Right atrium auricular region (tissue), 2 donors: ENCODE results near the gene MPRIP. TPM values are rescaled to one million over a fixed set of nuclear protein-coding genes. Genes with fewer than 3 reads are reported as not detected.
"Not testable (repeated sequence)": the region's sequence is repeated elsewhere in the genome, so short reads cannot be mapped to it uniquely, and the experiment has no call there.

ENCODE experiments used
- DNase-seq: peaks from one replicate; pipeline ENCODE4 v3.0.0-alpha.2; 2019; ENCODE audit warnings: low spot score
- H3K27ac ChIP-seq, 2 donors: fragments of 200-600 bp; sonication (generic); 1 replicate in 1 of 2; 2 replicates in 1 of 2; pipeline ENCODE4 v1.5.1; 2016 to 2019
- H3K27me3 ChIP-seq, 2 donors: fragments of 200-600 bp; sonication (generic); one replicate each; pipeline versions ENCODE4 v1.5.1 to v1.6.0; 2017 to 2019
- H3K36me3 ChIP-seq: fragments of 200-600 bp; sonication (generic); one replicate; pipeline ENCODE4 v1.5.1; 2016
- H3K4me1 ChIP-seq, 2 donors: fragments of 200-600 bp; sonication (generic); one replicate each; pipeline versions ENCODE4 v1.5.1 to v1.6.0; 2017 to 2019
- H3K4me3 ChIP-seq, 2 donors: fragments of 200-600 bp; sonication (generic); 1 replicate in 1 of 2; 2 replicates in 1 of 2; pipeline ENCODE4 v1.5.1; 2017 to 2019; ENCODE audit warnings: mild to moderate bottlenecking in 1 of 2, moderate library complexity in 1 of 2
- H3K9me3 ChIP-seq, 2 donors: fragments of 200-600 bp; sonication (generic); one replicate each; pipeline ENCODE4 v1.5.1; 2019
- total RNA-seq, 2 donors: library from RNA; depleted of rRNA; stranded (reverse); fragments of >200 nt; gene quantifications; one replicate each; pipeline ENCODE4 v1.1.0, GENCODE V29; 2016
- TF ChIP-seq, protein P1 (sequence below), 2 donors: fragments of 200-600 bp; sonication (generic); IDR thresholded peaks; one replicate each; pipeline ENCODE4 v1.5.1; 2019; ENCODE audit warnings: antibody characterized with exemption in 2 of 2

The MPRIP gene
- total RNA-seq, 2 donors from 2014 or later, result 102 to 145 TPM

DNA sequence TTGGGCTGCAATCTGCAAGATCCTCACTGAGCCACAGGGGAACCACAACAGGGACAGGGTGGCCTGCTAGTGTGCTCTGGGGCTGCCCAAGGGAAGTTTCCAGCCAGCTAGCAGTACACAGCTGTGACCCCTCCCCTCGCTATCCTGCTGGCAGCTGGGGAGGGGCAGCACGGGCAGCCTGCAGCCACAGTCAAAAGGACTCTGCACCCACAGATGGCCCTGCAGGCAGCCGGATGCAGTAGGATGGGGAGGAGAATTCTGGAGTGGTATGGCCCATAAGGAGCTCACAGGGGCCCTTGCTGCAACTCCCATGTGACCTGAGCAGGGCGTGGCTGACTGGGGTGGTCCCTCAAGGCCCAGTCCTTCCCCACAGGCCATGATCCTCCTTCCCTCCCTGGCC is 89.6 kb downstream of the MPRIP start:
- Histone ChIP-seq H3K27me3 (no peaks in the 10 kb centered on the region), H3K4me3 (no peak overlapping the region), H3K36me3 (peaks cover 95% of the 10 kb centered on the region), H3K27ac (no peak overlapping the region), H3K4me1 (peaks cover 0 to 29% of the 10 kb centered on the region in 2 donors), H3K9me3 (no peaks in the 10 kb centered on the region)
- TF ChIP-seq, protein P1, sequence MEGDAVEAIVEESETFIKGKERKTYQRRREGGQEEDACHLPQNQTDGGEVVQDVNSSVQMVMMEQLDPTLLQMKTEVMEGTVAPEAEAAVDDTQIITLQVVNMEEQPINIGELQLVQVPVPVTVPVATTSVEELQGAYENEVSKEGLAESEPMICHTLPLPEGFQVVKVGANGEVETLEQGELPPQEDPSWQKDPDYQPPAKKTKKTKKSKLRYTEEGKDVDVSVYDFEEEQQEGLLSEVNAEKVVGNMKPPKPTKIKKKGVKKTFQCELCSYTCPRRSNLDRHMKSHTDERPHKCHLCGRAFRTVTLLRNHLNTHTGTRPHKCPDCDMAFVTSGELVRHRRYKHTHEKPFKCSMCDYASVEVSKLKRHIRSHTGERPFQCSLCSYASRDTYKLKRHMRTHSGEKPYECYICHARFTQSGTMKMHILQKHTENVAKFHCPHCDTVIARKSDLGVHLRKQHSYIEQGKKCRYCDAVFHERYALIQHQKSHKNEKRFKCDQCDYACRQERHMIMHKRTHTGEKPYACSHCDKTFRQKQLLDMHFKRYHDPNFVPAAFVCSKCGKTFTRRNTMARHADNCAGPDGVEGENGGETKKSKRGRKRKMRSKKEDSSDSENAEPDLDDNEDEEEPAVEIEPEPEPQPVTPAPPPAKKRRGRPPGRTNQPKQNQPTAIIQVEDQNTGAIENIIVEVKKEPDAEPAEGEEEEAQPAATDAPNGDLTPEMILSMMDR (IDR thresholded peaks at IDR 0.05), result no peak
- DNase-seq, result no peak

DNA sequence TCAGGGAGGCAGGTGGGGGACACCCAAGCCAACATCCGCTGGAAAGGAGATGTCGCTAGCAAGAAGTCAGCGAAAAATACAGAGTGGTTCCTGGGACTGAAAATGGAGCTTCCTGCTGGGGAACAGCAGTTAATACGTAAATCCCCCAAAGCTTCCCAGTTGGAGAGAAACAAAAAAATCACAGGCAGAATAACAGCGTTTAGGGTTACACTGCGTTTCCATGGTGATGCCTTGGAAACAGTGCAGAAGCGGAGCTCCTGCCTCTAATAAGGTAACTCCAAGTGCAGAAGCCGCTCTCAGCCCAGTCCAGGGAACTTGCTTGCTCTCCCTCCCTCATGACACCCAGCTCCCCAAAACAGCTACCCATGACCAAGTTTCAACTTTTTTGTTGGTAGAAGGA is 90.5 kb downstream of the MPRIP start:
- H3K27me3 ChIP-seq, result no peaks in the 10 kb centered on the region
- peaks cover 0 to 20% of the 10 kb centered on the region in 2 donors for H3K4me1 ChIP-seq
- no peaks in the 10 kb centered on the region for H3K9me3 ChIP-seq
- DNase-seq, result no peak
- TF ChIP-seq, protein P1 (IDR thresholded peaks at IDR 0.05), result no peak
- no peak overlapping the region for H3K27ac ChIP-seq
- no peak overlapping the region for H3K4me3 ChIP-seq
- H3K36me3 ChIP-seq, result peaks cover 95% of the 10 kb centered on the region

DNA sequence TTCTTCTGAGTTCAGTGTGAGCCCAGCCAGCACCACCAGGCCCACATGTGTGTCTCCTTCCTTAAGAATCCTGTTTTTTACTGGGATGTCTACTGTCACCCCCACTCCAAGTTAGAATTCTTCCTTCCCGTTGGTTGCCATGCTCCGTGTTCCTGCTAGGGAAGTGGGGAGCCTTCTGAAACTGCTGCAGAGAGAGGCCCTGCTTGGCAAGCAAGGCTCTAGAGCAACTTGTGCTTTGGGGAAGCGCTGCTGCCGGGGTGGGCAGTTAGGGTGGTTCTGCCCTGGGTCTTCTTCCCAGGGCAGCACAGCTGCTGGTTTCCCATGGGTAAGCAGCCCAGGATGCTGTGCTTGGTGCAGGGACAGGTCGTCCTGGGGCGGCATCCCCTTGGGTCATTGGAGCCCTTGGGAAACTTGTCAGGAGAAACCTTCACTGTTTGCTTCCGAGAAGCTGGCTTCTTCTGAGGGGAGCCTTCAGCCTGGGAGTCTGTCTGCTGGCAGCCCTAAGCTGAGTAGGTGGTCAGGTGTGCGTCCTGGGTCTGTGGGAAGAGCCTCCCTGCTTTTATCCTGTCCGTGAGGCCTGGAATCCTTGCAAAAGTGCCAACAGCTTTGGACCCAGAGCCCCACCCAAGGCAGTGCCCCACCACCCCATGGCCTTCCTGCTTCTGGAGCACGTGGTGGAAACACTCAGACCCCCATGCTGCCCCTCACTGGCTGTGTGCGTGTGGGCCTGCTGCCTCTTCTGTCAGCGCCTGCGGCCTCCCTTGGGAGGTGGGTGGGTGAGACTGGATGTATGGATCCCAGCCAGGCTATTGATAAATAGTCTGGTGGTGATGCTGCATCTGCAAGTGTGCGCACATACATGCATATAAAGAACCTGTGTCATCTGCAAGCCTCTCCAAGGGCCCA is 92.0 kb downstream of the MPRIP start:
- Histone ChIP-seq H3K4me3 (no peak overlapping the region), H3K4me1 (peaks cover 0 to 9% of the 10 kb centered on the region in 2 donors), H3K27me3 (no peaks in the 10 kb centered on the region), H3K27ac (no peak overlapping the region), H3K36me3 (peaks cover 95% of the 10 kb centered on the region), H3K9me3 (no peaks in the 10 kb centered on the region)
- DNase-seq, result no peak
- TF ChIP-seq, protein P1 (IDR thresholded peaks at IDR 0.05), result no peak

DNA sequence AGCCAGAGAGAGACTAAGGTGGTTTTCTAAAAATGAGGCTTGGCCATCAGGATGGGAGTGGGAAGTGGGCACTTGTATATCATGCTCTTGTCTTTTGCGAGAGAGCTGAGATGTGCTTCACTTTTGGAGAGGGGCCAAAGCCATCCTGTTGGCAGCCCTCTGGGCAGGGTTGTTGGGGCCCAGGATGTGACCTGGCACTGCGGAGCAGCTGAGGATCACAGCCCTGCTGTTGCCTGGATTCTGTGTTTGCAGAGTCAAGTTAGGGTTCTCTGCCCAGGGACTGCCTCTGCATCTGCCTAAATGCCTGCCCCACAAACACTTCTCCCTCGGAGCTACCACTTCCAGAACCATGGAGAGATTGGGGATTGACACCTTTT is 92.7 kb downstream of the MPRIP start:
- Histone ChIP-seq H3K27ac (no peak overlapping the region), H3K4me3 (no peak overlapping the region), H3K4me1 (peaks cover 0 to 9% of the 10 kb centered on the region in 2 donors), H3K9me3 (no peaks in the 10 kb centered on the region), H3K36me3 (peaks cover 95% of the 10 kb centered on the region), H3K27me3 (no peaks in the 10 kb centered on the region)
- TF ChIP-seq, protein P1 (IDR thresholded peaks at IDR 0.05), result no peak
- no peak for DNase-seq

DNA sequence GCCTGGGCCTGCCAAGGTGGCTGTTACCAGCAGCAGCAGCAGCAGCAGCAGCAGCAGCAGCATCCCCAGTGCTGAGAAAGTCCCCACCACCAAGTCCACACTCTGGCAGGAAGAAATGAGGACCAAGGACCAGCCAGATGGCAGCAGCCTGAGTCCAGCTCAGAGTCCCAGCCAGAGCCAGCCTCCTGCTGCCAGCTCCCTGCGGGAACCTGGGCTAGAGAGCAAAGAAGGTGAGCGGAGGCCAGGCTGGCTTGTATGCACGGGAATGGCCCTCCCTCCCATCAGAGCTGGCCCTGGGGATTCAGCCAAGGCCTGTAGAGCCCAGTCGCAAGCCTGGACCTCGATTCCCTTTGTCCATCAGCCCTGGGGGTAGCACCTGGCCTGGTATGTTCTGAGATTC is 94.0 kb downstream of the MPRIP start:
- DNase-seq, H3K27ac ChIP-seq, H3K27me3 ChIP-seq, H3K9me3 ChIP-seq, H3K4me3 ChIP-seq: not testable (repeated sequence)
- Histone ChIP-seq H3K36me3 (peaks cover 99% of the 10 kb centered on the region), H3K4me1 (peaks cover 0 to 21% of the 10 kb centered on the region in 2 donors)

DNA sequence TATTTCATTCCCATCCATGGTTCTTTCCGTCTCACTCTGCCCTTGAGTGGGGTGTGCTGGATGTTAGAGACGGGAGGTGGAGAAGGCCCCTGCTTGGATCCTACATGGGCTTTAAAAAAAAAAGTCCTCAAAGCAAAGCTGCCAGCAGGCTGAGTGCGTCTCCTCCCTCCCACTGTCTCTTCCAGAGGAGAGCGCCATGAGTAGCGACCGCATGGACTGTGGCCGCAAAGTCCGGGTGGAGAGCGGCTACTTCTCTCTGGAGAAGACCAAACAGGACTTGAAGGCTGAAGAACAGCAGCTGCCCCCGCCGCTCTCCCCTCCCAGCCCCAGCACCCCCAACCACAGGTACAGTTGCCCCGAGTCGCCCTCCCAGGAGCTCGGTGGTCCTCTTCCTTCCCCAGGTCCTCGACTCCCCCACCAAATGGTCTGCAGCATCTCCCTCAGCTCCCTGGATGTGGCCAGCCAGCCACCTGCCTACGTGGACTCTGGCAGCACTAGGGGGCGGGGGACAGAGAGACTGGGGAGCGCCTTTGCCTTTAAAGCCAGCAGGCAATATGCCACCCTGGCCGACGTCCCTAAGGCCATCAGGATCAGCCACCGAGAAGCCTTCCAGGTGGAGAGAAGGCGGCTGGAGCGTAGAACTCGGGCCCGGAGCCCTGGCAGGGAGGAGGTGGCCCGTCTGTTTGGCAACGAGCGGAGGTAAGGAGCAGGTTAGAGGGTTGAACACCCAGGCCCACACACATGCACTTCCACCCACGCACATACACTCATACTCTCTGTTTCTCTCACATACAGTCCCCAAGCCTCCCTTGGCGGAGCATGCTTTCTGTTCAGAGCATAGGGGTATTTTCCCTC is 95.7 kb downstream of the MPRIP start:
- TF ChIP-seq, protein P1 (IDR thresholded peaks at IDR 0.05), result no peak
- peaks cover 0 to 29% of the 10 kb centered on the region in 2 donors for H3K4me1 ChIP-seq
- no peaks in the 10 kb centered on the region for H3K9me3 ChIP-seq
- DNase-seq, result no peak
- H3K4me3 ChIP-seq, result no peak overlapping the region
- H3K36me3 ChIP-seq, result peaks cover 96% of the 10 kb centered on the region
- no peak overlapping the region for H3K27ac ChIP-seq
- no peaks in the 10 kb centered on the region for H3K27me3 ChIP-seq
